HG03139 (cell line): ENCODE results near the gene TNFSF8.

ENCODE experiments used
- ATAC-seq: cut with Tn5 transposase; IDR thresholded peaks from one replicate; pipeline ENCODE4 v1.9.1; 2021; ENCODE audit not compliant: unreplicated experiment

The TNFSF8 gene, protein sequence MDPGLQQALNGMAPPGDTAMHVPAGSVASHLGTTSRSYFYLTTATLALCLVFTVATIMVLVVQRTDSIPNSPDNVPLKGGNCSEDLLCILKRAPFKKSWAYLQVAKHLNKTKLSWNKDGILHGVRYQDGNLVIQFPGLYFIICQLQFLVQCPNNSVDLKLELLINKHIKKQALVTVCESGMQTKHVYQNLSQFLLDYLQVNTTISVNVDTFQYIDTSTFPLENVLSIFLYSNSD

DNA sequence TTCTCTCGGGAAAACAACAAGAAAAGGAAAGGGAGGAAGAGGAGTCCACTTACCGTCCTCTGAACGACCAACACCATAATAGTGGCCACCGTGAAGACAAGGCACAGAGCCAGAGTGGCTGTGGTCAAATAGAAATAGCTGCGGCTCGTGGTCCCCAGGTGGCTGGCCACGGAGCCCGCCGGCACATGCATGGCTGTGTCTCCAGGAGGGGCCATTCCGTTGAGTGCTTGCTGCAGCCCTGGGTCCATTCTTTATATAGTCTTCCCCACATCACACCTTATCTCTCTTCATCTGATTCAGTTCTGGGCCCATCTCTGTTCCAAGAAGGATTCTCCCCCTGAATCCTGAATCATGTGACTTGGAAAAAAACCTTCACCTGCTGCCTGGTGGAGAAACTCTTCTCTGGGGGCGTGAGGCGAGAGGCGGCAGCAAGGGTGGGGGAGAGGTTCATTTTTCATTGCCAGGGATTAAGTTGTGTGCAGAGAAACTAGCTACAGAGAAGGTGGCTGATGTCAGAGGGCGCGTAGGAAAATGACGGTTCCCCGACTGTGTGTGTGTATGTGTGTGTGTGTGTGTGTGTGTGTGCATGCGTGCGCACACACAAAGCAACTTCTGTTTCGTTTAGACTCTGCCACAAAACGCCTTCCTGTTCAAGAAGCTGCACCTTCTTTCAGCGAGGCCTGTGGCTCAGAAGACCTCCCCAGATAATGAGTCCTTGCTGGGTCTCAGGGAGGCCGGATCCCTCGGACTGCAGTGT lies at the start of gene TNFSF8:
Gene TNFSF8, minus strand, starts transcription at position 536 of the 757 bp plus-strand sequence. Its CDS starts 288 bp downstream, at position 248.
- no peak for ATAC-seq

- no peak for ATAC-seq
Measured at GRCh38 chr9:114973216-114973615, 42.8 kb upstream of the TNFSF8 start.

DNA sequence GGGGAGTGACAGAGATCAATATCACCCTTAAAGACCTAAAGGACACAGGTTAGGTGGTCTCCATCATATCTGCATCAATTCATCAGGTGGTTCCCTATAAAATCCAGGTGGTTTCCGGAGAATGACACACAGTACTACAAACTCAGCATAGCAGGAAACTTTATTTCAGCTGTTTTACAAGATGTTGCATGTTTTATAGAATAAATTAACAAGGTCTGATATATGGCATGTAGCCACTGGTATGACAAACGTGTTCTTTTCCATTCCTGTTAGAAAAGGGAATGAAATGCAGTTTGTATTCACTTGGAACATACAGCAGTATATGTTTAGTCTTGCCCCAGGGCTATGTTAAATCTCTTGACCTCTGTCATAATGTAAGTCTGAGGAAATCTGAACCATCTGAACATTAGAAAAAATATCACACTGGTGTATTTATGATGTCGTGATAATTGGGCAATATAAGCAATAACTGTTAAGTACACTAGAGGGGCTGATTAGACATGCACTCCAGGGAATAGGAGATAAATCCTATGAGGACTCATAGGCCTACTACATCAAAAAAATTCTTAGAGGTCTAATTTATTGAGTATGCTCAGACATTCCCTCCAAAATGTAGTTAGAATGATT lies 42.2 kb upstream of the TNFSF8 start:
- no peak for ATAC-seq

DNA sequence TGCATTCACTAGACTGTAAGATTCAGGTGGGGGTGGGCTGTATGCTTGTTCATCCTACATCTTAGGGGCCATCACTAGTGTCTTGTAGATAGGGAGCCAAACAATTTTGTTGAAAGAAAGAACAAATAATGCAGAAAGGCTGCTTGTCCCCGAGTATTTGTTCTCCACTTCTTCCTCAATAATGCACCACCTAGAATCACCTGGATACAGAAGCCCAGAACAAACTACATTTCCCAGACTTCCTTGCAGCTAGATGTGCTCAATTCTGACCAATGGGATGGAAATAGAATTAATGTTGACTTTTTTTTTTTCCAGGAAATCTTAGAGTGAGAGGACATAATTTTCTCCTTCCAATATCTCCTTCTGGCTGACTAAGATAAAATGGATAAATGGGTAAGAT lies 38.9 kb upstream of the TNFSF8 start:
- no peak for ATAC-seq

DNA sequence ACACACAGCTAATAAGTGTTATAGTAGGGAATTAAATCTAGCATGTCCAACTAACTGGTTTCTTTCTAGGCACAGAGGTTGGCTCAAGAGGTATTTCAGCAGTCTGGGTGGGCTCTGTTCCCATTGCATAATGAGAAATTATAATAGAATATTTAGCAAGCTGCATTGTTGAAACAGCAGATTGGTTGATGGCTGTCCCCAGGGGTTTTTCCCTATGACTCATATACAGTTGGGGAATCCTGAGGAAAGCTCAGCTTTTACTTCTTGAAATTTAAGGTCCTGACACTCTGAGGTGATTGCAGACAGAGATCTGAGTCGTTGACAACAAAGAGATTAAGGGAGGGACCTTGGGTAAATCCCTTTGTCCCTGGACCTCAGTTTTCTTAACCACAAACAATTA lies 38.3 kb upstream of the TNFSF8 start:
- no peak for ATAC-seq

DNA sequence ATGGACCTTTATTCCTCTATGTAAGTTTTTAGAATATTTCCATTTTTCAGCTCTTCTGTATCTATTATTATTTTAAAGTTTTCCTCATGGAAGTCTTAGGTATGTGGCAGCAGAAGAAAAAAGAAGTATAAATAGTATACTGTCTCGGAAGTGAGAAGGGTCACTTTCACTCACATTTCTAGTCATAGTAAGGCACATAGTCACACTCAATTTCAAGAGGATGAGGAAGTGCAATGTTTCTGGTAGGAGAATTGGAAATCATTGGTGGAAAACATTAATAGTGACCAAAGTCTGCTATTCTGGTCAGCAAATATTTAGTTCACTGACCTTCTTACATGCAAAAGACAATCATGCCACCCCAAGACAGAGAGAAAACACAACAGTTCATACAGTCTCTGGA lies 35.2 kb upstream of the TNFSF8 start:
- no peak for ATAC-seq

DNA sequence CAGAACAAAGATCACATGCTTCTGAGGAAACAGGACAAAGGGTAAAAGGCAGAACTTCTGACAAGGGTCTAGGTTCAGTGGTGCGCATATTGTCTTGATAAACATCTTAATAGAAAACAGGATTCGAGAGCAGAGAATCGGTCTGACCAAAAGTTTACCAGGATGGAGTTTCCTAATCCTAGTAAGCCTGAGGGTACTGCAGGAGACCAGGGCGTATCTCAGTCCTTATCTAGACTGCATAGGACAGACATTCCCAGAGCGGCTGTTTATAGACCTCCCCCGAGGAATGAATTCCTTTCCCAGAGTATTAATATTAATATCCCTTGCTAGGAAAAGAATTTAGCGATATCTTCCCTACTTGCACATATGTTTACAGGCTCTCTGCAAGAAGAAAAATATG lies 32.4 kb upstream of the TNFSF8 start:
- no peak for ATAC-seq

DNA sequence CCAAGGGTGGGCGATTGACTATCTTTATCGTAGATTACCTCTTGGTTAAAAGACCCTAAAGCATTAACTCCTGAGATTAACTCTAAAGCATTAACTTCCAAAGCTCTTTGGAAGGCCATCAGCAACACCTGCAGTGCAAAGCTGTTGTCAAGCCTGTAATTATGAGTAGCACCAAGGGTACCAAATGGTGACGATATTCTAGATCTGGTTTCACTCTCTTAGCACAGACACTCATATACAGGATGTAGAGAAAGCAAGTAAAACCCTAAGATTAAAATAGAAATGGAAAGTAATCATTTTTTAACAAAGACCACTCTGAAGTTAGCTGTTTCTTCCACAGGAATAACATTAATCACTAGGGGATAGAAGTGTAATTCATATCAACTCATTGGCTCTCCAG lies 29.9 kb upstream of the TNFSF8 start:
- ATAC-seq: no peak

DNA sequence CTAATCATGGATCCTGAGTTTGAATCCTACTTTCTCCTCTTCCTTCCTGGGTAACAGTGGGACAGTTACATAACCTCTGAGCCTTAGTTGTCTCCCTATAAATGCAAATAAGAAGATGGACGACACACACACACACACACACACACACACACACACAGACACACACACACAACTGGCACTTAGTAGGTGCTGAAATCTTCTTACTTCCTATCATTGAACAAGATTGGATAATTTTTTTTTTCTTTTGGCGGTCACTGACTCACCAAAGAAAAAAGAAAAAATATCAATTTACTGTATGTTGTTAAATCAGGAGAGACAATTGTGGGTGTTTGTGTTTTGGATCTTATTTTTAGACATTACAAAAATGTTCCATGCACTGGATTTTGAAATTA lies 28.4 kb upstream of the TNFSF8 start:
- ATAC-seq: no peak

DNA sequence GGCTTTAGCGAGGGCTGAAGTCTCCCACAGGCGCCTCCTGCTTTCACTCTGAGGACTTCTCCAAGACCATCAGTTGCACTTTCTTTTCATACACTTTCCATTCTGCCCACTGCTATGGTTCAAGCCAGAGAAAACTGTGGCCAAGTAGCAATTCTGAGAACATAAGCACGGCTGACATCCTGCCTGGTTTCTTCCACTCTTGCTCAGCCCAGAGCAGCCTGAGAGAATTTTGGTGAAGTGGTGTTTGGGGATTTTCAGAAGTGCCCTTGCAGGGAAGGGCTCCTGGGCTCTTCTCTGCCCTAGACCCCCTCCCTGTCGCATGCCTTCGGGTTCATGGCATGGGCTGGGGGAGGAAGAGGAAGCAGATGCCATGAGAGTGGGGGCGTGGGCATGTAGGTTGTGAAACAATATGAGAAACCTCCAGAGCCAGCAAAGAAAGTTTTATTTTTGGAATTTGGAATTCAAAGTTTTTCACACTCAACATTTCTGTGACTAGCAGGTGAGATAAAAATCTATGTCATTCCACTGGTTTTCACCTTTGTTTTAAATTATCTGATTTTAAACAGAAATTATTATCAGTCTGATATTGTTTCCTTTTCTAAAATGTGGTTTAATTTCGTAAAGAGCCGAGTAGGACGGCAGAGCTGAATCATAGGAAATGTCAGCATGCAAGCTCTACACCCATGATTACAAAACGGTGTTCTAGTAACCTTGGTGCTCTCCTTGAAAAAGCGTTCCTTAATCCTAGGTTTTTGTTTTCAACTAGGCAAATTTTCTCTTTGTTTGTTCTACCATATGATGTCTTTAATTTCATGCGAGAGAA lies 27.8 kb upstream of the TNFSF8 start:
- ATAC-seq: no peak

- ATAC-seq: no peak
Measured at GRCh38 chr9:114957558-114957957, 27.2 kb upstream of the TNFSF8 start.

- ATAC-seq: no peak
Measured at GRCh38 chr9:114954956-114955582, 24.7 kb upstream of the TNFSF8 start.

- no peak for ATAC-seq
Measured at GRCh38 chr9:114953959-114954358, 23.6 kb upstream of the TNFSF8 start.

DNA sequence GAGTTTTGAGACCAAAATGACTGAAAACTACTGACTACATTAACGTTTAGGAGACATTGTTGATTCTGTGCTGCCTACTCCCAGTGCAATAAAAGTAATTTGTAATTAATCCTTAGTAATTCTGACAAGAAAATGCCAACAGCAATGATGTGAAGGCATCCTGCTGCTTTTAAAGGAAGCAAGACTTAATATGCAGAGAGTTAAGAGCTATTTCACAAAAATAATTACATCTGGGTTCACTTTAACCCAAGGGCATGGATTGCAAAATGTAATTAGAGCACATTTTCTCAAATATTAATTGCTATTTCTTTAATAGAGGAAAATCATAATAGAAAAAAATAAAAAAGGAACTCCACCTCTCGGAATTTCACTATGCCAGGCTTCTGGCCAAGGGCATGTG lies 22.7 kb upstream of the TNFSF8 start:
- no peak for ATAC-seq

DNA sequence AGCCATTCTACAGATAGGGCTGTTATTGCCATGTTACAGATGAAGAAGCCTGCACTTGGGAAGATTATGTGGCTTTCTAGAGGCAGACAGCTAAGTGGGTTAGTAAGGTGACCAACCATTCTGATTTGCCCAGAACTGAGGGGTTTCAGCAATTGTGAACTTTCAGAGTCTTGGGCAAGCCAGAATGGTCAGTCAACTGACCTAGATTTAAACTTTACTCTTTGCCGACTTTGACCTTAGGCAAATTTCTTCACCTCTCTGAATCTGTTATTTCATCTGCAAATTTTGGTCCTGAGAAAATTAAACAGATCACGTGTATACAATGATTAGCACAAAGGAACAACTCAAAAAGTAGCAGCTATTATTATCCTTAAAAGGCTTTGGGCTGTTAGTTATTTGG lies 20.4 kb upstream of the TNFSF8 start:
- ATAC-seq: no peak

- no peak for ATAC-seq
Measured at GRCh38 chr9:114947058-114947457, 16.7 kb upstream of the TNFSF8 start.

GRCh38 chr9:114945616-114946412 lies 15.4 kb upstream of the TNFSF8 start:
- no peak for ATAC-seq

DNA sequence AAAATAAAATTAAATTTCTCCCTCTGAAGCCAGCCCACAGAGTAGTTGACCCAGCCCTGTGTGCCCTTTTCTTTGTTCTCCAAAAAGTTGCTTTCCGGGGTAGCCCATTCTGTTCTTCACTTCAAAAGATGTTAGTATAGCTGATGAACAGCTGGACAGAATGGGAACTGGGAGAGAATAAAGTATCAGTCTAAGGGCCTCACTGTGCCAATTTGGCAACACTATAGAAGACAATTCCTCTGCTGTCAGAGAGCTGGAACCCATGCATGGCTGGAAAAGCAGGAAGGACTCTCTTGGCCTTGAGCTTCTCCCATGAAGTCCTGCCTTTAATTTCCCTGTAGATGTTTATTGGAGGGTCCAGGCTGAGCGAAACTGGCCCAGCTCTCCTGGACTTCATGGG lies 11.0 kb upstream of the TNFSF8 start:
- ATAC-seq: no peak

DNA sequence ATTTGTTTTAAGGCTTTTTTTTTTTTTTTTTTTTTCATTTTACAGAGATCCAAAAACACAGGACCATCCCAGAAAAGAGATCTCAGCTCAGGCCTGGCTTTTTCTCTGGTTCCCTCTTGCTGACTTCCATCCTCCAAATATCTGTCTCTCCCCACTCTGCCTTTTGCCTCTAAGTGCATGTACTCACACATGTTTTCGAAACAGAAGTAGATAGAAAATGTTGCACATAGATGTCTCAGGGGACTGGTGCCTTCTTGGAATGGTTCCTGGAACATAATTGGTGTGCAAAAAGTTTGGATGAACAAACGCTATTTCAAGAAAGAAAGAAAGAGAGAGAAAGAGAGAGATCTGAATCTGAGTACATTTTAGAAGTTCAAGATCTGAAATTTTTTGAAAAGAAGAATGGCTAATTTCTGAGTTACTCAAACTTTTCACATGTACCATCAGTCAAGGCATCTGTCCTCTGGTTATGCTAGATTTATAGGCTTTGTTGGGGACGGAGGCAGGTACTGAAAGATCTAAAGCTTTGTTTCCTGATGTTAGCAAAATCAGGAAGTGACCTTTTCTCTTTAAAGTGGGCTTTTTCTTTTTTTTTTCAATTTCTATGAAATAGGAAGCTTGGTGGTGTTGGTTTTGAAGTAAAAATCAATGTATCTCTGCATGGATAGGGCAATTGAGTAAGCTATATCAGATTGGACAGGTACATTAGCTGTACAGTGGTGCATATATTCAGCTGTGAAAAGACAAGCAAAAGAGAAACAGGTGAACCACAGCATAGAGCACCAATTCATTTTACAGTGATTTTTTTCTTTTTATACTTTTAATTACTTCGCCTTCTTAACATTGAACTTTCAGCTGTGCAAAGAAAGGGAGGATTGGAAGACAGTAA lies 8.5 kb upstream of the TNFSF8 start:
- no peak for ATAC-seq
